HuH-7.5 (cell line): ENCODE measurements around the gene NR0B2.

ENCODE experiments used
- DNase-seq: peaks from one replicate; pipeline ENCODE4 v3.0.0; 2011; ENCODE audit warnings: low spot score

Gene NR0B2

GRCh38 chr1:26936823-26937222 is 23.0 kb upstream of the NR0B2 start:
- no peak for DNase-seq

DNA sequence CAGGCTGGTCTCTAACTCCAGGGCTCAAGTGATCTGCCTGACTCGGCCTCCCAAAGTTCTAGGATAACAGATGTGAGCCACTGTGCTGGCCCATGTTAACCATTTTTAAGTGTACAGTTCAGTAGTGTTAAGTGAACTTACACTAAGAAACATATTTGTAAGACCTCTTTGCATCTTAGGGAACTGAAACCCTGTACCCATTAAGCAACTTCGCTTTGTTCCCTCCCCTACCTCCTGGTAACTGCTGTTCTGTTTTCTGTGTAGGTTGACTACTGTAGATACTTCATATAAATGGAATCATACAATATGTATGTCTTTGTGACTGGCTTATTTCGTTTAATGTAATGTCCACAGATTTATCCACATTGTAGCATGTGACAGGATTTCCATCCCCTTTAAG is 18.8 kb upstream of the NR0B2 start:
- DNase-seq: no peak

- no peak for DNase-seq
These were observed 9.9 kb upstream of the NR0B2 start for GRCh38 chr1:26923711-26924110.

DNA sequence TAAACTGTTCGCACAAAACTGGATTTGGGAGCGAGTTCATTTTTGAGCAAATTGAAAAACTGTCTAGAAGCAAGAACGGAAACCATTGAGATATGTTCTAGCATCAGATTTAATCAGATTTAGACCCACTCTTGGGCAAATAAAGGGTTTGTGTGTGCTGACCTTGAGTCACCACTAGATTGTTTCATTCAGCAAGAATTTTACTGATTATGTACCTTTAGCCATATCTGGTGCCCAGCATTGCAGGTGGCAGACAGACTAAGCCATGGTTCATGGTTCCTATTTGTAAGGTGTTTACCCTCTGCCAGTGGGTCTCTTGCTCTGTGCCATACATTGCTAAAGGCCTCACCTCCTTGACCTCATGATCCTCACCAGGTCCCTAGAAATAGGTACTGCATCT is 9.1 kb upstream of the NR0B2 start:
- DNase-seq: no peak

DNA sequence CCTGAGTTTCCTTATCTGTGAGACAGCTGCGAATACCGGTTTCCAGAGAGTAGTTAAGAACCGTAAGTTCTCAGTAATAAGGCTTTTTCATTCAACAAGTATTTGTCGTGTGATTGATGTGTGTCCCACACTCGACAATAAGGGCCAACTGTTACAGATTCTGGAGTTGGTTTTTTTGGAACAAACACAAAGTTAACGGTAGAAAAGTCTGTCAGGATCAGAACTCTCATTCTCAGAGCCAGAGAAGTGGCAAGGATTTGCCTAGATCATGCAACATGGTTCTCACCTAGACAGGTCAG is 8.6 kb upstream of the NR0B2 start:
- DNase-seq: no peak

DNA sequence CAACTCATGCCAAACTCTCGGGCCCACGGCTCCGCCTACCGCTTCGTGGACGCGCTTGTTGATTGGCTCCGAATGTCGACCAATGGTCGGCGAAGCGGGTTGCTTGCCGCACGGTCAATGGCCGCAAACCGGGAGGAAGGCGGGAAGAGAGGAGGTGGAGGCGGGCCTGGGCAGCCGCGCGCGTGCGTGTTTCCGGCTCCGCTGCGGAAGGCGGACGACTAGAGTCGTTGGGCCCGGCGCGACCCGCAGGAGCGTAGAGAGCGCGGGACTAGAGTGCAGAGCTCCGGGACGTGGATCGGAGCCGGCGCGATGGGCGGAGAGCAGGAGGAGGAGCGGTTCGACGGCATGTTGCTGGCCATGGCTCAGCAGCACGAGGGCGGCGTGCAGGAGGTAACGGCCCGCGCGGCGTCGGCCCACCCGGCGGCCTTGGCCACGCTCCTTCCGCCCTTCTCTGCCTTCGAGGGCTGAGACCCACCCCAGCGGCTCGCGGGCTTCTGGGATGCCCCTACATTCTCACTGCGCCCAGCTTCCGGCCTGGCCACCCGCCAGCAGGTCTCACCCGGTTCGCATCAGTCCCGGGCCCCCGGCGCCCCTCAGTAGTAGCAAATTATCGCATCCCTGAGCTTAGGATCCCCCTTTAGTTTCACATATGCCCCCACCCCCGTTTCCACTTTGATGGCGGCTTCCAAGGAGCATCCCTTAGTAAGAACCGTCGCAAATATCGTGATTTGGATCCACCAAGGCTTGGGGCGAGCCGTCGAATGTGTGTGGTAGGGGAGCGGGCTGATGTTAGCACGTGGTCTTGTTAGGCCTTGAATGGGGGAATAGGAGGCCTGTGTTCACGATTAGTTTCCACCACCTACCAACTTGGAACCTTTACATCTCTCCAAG is 8.0 kb upstream of the NR0B2 start, which contains the start of gene NUDC:
Gene NUDC, plus strand, starts transcription at position 204 of the 891 bp plus-strand sequence. Its CDS starts 106 bp downstream, at position 310.
- DNase-seq: peak; percentile 78

GRCh38 chr1:26921126-26921539 is 7.4 kb upstream of the NR0B2 start:
- DNase-seq: no peak

DNA sequence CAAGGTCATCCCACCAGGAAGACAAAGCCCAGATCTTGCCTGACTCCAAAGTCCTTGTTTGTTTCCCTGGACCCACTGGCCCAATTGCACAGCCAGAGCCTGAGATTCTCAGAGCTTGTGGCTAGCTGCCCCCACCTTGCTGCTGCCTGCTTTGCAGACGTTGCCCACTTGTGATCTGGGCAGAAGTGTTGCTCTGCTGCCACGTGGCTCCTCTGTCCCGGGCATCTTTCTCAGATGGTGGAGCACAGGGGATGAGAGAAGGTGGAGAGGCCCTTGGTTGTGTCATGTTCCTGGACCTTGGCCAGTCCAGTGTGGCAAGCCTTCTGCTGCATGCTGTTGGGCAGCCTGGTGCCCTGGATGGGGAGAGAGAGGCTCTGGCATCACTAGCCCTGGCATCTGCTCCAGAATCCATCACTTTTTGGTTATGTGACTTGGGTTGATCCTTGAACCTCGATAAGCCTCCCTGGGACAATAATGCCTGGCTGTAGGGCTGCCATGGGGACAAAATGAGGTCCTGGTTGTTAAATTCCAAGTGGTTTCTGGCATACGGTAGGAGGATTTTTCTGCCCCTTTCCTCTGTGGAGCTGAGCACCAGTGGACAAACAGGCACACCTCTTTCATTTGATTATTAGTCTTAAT is 1.5 kb upstream of the NR0B2 start:
- no peak for DNase-seq

DNA sequence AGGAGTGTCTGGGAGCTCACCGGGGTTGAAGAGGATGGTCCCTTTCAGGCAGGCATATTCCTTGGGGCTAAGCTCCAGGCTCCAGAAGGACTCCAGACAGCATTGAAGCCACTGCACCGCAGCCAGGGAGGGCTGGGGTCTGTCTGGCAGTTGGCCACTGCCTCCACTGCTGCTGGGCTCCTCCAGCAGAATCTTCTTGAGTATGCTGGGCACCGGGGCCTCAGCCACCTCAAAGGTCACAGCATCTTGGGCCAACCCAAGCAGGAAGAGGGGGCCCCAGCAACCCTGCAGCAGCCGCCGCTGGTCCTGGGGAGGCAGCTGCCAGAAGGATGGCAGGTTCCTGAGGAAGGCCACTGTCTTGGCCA is 404 bp downstream of the NR0B2 start:
- no peak for DNase-seq

GRCh38 chr1:26912147-26912490 is 1.7 kb downstream of the NR0B2 start:
- DNase-seq: no peak

- no peak for DNase-seq
These were observed 2.2 kb downstream of the NR0B2 start for GRCh38 chr1:26911399-26912146.

DNA sequence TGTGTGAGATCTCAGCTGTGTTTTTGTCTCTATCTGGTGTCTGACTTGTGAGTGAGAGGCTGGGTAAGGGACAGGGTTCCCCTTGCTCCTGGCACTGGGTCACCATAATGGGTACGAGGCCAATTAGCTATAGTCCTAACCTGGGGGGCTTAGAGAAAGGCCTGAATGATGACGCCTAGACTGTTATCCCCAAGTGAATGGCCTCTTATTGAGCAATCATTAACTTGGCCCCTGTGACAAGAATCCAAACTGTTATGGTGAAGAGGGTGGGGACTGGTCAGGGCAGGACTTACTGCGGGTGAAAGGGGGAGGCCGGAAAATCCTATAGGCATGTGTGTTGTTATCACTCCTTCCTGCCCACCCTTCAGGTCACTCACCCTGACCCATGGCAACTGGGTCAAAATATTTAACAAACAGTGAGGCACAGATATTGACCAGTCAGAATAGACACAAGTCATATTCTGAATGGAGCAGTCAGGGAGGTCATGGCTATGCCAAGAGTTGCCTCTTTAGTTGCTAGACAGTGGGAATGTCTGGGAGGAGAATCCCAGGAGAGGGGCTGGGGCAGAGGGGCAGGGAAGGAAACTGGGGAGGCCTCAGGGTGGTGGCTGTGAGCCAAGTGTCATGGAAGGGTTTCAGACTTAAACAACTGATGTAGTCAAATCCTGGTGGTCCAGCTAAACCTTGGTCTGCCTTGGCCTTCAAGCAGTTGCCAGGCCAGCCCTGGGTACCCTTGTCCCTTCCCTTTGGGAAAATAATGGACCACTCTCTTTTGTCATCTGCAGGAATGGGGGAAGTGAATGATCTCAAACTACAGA is 3.2 kb downstream of the NR0B2 start:
- peak; percentile 77 for DNase-seq

GRCh38 chr1:26909951-26910342 is 3.8 kb downstream of the NR0B2 start:
- DNase-seq: no peak

DNA sequence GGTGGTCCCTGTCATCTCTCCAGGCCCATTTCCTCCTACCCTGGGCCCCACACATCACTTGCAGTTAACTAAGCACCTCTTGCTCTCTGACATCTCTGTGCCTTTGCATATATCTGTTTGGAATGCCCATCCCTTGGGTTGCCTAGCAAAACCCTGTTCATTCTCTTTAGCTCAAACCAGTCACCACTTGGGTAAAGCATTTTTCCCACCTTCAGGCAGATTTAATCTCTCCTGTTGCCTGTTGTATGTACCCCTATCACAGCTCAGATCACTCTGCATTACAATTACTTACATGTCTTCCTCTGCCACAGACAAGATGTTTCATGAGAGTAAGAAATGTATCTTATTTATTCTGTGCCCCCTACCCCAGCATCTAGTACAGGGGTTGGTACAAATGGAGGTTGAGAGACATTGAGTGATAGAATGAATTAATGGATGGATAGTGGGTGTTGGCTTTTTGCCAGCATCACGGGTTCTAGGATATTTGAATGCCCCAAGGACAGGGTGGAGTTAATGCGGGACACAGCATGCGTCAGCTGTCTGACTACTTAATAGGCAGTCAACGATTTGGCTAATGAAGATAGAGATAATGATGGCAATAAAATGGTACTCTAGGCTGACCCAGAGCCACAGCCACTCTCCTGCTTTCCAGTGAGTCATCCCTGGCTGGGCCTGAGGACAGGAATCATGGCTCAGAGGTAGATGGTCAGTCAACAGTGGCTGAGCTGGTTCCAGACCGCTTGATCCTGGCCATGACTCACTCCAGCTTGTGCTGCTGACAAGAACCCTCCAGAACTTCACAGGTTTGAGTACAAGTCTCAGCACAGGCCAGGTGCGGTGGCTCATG is 6.5 kb downstream of the NR0B2 start:
- no peak for DNase-seq

DNA sequence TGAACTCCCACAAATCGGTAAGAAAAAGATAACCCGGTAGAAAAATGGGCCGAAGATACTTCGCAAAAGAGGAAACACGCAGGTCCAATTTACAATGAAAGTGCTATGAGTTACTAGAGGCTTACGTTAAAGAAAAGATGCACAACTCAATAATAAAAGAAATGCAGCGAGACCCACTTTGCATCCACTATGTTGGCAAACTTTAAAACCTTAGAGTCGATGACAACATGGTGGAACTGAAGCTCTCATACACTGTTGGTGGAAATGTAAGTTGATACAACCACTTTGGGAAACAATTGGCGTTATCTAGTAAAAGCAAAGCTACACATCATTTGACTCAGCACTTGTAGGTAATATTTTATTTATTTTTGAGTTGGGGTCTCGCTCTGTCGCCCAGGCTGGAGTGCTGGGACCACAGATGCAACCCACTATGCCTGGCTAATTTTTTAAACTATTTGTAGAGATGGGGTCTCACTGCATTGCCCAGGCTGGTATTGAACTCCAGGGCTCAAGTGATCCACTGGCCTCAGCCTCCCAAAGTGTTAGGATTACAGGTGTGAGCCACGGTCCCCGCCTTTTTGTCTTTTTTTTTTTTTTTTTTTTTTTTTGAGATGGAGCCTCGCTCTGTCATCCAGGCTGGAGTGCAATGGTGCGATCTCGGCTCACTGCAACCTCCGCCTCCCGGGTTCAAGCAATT is 12.8 kb downstream of the NR0B2 start:
- no peak for DNase-seq

GRCh38 chr1:26900001-26900814 is 13.6 kb downstream of the NR0B2 start, which contains the start of gene GPATCH3:
Gene GPATCH3 (minus strand): TSS chr1:26900467. CDS start chr1:26900442, 25 bp downstream.
- DNase-seq: peak; percentile 74

- no peak for DNase-seq
These were observed 16.4 kb downstream of the NR0B2 start for GRCh38 chr1:26897351-26897750.

DNA sequence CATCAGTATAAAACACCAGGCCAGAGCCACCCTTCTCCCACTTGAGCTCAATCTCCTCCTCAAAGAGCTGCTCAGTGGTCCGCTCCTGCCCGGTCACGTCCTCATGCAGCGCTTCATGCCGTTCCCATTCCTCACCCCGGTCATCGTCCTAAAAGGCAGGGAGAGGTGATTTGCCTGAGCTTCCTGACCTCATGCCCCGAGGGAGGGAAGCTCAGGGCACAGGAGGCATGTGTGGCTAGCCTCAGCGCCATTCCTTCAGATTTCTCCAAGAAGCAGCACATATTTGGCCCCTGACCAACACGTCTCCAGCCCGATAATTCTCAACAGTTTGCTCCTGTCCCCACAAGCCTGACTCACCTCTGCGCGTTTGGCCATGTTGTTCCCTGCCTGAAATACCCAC is 19.5 kb downstream of the NR0B2 start:
- DNase-seq: no peak

DNA sequence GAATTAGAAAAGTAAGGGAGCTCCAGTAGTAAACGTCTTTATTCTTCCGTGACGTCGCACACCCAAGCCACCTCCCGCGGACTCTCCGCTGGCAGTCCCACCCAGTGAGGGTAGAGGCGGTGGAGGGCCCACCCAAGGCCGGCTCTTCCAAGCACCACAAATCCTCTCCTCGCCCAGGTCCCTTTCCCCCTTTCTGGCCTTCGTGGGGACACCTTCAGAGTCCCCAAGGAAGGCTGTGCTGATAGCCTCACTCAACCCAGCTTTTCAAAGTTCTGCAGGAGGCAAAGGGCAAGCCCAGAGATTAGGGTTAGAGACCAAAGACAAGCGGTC is 23.3 kb downstream of the NR0B2 start:
- peak; percentile 42 for DNase-seq
